ENCODE data around the gene SAMD11. TPM values are rescaled to one million over a fixed set of nuclear protein-coding genes. Genes with fewer than 3 reads are reported as not detected.

SAMD11 gene
- total RNA-seq, 1 experiment from 2014 or later = 0.54 TPM

- Mint-ChIP-seq H3K27me3 (ENCODE audit: unreplicated experiment) (no peaks in the 10 kb centered on the region), H3K27ac (ENCODE audit: unreplicated experiment) (no peak overlapping the region), H3K4me1 (ENCODE audit: low read depth, unreplicated experiment) (no peaks in the 10 kb centered on the region), H3K36me3 (ENCODE audit: insufficient read depth, unreplicated experiment) (peaks cover 14% of the 10 kb centered on the region), H3K9me3 (ENCODE audit: low read depth, unreplicated experiment) (no peaks in the 10 kb centered on the region), H3K4me3 (ENCODE audit: low read depth, unreplicated experiment) (peak overlapping the region; percentile 69)
- intact Hi-C loops (cut with micrococcal nuclease; ENCODE audit: unreplicated experiment) = no loop called here
- no TSS peak for BruUV-seq (replicated peaks)
- DNase-seq = no peak
- CTCF ChIA-PET = no interaction called here
- no peak for TF ChIP-seq CTCF (IDR thresholded peaks at IDR 0.05; ENCODE audit: unreplicated experiment)
Measured at GRCh38 chr1:967466-968343, 44.0 kb downstream of the SAMD11 start.

GRCh38 chr1:969260-969855 lies 45.6 kb downstream of the SAMD11 start:
- Mint-ChIP-seq H3K27me3 (ENCODE audit: unreplicated experiment) (no peaks in the 10 kb centered on the region), H3K36me3 (ENCODE audit: insufficient read depth, unreplicated experiment) (peaks cover 20% of the 10 kb centered on the region), H3K27ac (ENCODE audit: unreplicated experiment) (no peak overlapping the region), H3K9me3 (ENCODE audit: low read depth, unreplicated experiment) (no peaks in the 10 kb centered on the region), H3K4me1 (ENCODE audit: low read depth, unreplicated experiment) (no peaks in the 10 kb centered on the region), H3K4me3 (ENCODE audit: low read depth, unreplicated experiment) (no peak overlapping the region)
- no peak for DNase-seq
- no TSS peak for BruUV-seq (replicated peaks)
- no peak for TF ChIP-seq CTCF (IDR thresholded peaks at IDR 0.05; ENCODE audit: unreplicated experiment)
- intact Hi-C loops (cut with micrococcal nuclease; ENCODE audit: unreplicated experiment) = no loop called here
- CTCF ChIA-PET = no interaction called here

GRCh38 chr1:970242-970972 lies 46.7 kb downstream of the SAMD11 start:
- Mint-ChIP-seq H3K4me3 (ENCODE audit: low read depth, unreplicated experiment) (no peak overlapping the region), H3K4me1 (ENCODE audit: low read depth, unreplicated experiment) (peaks cover 3% of the 10 kb centered on the region), H3K9me3 (ENCODE audit: low read depth, unreplicated experiment) (no peaks in the 10 kb centered on the region), H3K36me3 (ENCODE audit: insufficient read depth, unreplicated experiment) (peaks cover 21% of the 10 kb centered on the region), H3K27me3 (ENCODE audit: unreplicated experiment) (no peaks in the 10 kb centered on the region), H3K27ac (ENCODE audit: unreplicated experiment) (no peak overlapping the region)
- BruUV-seq (replicated peaks) = no TSS peak
- CTCF ChIA-PET = interaction anchor here (0.6 kb wide), 1 partner anchor 29 kb away, joined by 5 read pairs; no protein-coding TSS in a partner anchor
- DNase-seq = no peak
- intact Hi-C loops (cut with micrococcal nuclease; ENCODE audit: unreplicated experiment) = no loop called here
- TF ChIP-seq CTCF (IDR thresholded peaks at IDR 0.05; ENCODE audit: unreplicated experiment) = no peak

- H3K27me3 Mint-ChIP-seq (ENCODE audit: unreplicated experiment) = no peaks in the 10 kb centered on the region
- no peak for TF ChIP-seq CTCF (IDR thresholded peaks at IDR 0.05; ENCODE audit: unreplicated experiment)
Measured at GRCh38 chr1:970973-971730, 47.4 kb downstream of the SAMD11 start.

More at GRCh38 chr1:970973-971730, 47.4 kb downstream of the SAMD11 start:
- intact Hi-C loops (cut with micrococcal nuclease; ENCODE audit: unreplicated experiment) = no loop called here
- H3K9me3 Mint-ChIP-seq (ENCODE audit: low read depth, unreplicated experiment) = no peaks in the 10 kb centered on the region
- H3K36me3 Mint-ChIP-seq (ENCODE audit: insufficient read depth, unreplicated experiment) = peaks cover 28% of the 10 kb centered on the region
- no TSS peak for BruUV-seq (replicated peaks)
- CTCF ChIA-PET = interaction anchor here (0.6 kb wide), 1 partner anchor 30 kb away, joined by 5 read pairs; no protein-coding TSS in a partner anchor
- DNase-seq = no peak
- no peak overlapping the region for H3K4me3 Mint-ChIP-seq (ENCODE audit: low read depth, unreplicated experiment)
- no peak overlapping the region for H3K27ac Mint-ChIP-seq (ENCODE audit: unreplicated experiment)
- H3K4me1 Mint-ChIP-seq (ENCODE audit: low read depth, unreplicated experiment) = peaks cover 10% of the 10 kb centered on the region
